Measurements from ENCODE around the gene HDGF.
A peak's percentile ranks its signal among the peaks of the same experiment; 100 is the strongest.

Gene HDGF

DNA sequence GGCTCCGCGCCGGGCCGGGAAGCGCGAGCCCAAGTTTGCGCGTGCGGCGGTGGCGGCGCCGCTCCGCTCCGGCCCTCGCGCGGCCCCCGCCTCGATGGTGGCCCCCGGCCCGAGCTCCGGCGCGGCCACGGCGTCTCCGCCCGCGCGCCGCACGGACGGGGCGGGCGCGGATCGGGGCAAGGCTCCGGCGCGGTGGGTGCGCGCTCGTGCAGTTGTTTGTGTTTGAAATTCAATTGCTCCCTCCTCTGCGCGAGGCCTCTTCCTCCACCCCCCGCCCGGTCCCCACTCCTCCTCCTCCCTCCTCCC is at the start of gene HDGF:
TSS of gene HDGF (minus strand) at position 225 of the 306 bp plus-strand sequence. CDS start 246 bp downstream, outside the sequence.
- no peak for DNase-seq

DNA sequence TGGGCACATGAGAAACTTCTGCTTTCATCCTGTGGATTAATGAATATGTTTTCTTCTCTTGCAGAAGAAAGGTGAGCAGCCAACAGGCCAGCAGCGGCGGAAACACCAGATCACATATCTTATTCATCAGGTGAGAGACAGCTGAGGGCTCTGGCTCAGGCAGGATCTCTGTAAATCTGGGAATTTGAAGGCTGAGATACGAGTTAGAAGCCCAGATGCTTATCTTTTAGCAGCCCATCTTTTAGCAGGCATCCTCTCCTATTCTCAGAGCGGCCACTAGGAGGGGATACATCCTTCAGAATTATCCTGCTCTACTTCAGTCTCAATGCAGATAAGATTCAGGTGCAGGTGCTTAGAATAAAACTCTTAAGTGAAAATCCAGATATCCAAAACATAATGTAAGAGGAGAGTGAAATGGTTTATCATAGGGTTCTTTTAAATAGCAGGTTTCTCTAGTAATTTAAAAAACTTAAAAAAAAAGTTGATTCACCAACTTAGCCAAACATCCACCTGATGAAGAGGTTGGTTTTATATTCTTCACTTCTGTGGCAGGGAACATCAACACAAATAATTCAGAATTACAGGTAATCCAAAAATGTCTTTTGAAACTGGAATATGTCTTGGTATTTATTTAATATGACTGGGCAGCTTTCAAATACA is 45.9 kb upstream of the HDGF start:
- DNase-seq = peak in 16 of 56 donors; percentile 2 to 65 (median 18)

DNA sequence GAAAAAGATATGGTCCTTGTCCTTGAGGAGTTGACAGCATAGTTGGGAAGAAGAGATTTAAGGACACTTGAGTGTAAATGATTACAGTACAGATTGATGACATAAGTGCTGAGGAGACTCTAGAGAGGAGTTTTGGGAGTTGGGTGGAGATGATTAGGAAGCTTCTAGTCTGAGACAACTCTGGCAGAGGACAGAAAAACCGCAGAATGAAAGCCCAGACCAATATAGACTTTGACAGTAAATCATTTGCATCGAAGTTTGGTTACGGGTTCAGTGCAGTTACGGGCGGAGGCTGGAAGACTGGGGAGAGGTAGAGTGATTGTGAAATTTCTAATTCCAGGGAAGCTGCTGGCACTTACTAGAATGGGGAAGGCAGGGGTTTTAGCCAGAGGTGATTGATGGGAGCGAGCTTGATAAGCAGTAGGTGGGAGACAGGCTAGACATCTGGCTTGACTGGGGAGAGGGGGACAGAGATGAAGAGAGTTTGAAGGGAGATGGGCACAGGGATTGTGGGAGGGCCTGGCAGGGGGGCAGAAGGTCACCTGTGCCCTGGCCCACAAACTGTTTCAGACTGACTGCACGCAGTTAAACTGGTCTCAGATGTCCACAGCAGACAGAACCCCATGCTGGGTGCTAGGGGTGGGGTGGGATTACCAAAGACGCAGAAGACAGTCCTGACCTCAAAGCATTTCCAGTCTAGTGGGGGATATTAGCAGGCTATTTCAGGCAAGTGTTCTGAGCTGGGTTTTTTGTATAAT is 45.0 kb upstream of the HDGF start:
- DNase-seq = no peak

DNA sequence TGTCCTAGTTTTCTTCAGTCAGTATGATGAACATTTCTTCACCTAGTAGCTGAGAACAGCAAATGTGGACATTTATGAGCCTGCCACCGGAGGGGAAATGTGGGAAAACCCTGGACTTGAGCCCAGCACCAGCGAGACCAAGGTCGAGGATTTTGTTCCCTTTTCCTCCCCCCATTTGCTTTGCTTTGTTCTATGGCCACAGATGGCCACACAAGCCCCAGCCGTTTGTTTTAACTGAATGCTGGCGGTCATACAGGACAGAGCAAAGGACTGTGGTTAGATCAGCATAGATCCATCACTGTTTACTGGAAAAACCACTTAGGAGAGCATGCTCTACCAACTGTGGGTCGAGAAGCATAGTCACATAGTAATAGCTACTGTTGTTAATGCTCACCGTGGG is 44.3 kb upstream of the HDGF start:
- peak in 42 of 56 donors; percentile 6 to 79 (median 53) for DNase-seq

DNA sequence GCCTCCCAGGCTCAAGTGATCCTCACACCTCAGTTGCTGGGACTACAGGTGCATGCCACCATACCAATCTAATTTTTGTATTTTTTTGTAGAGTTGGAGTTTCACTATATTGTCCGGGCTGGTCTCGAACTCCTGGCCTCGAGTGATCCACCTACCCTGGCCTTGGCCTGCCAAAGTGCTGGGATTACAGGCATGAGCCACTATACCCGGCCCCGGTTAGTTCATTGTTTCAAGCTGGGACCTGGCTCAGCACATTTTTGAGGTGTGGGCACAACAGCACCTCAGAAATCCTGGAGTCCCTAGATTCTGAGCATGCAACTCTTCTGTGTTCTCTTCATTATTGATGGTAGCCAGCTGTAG is 43.9 kb upstream of the HDGF start:
- peak in 1 of 56 donors; percentile 35 for DNase-seq

DNA sequence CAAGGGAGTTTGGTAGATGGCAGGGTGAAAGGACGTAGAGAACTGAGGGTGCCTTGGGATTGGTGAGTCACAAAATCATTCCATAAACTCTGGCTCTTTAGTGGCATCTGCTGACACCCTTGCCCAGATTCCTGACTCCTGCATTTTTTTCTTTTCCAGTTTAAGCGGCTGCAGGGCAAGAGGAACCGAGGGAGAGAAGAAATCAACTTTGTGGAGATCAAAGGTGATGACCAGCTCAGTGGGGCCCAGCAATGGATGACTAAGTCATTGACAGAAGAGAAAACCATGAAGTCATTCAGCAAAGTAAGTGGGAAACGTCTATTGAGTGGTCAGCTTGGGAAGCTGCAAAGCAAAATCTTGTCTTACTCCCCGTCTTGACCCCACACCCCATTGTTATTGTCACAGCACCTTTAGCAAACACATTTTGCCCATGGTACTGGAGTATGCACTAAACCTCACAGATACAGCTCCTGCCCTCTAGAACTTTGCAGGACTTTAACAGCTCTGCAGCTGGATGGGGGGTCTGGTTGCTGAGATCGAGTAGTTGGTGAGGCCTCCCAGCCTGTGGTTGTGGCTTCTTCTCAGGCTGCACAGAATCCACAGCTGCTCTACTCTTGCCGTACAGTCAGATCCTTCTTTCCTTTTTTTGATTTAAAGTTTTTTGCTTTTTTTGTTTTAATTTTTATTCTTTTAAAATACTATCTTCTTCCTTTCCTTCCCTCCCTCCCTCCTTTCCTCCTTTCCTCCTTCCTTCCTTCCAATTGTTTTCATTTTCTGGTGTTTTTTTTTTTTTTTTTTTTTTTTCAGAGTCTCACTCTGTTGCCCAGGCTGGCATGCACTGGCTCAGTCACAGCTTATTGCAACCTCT is 43.3 kb upstream of the HDGF start:
- DNase-seq = no peak

DNA sequence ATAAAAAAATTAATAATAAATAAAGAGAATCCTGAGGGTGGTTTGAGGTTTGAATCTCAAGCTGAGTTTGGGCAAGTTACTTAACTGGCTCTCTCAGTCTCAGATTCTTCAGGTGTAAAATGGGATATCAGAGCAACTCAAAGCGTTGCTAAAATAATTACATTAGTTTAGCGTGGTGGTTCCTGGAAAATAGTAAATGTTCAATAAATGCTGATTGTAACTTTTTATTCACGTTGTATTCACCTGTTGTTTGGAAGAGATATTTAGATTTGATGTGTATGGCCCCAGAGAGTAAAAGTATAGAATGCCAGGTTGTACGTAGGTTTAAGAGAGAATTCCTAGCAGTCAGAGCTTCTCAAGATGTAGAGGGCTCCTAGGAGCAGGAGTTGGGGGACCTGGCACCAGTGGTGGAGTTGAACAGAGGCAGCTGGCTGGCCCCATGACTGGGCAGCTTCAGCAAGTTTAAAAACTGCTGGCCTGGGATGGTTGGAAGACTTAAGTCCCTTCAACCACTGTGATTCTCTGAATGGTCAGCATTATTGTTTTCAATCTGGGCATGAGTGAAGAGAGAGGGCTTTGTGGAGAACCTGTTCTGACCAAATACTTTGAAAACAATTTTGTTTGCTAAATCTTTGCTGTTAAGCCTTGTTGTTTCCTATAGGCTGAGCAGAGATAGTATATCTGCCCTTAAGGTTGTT is 38.3 kb upstream of the HDGF start:
- peak in 1 of 56 donors; percentile 8 for DNase-seq

DNA sequence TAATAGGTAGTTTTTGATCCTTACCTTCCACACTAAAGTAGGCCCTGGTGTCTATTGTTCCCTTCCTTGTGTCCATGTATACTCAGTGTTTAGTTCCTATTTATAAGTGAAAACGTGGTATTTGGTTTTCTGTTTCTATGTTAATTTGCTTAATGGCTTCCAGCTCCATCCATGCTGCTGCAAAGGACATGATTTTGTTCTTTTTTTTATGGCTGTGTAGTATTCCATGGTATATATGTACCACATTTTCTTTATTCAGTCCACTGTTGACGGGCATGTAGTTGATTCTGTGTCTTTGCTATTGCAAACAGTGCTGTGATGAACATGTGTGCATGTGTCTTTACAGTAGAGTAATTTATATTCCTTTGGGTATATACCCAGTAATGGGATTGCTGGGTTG is 36.7 kb upstream of the HDGF start:
- no peak for DNase-seq

DNA sequence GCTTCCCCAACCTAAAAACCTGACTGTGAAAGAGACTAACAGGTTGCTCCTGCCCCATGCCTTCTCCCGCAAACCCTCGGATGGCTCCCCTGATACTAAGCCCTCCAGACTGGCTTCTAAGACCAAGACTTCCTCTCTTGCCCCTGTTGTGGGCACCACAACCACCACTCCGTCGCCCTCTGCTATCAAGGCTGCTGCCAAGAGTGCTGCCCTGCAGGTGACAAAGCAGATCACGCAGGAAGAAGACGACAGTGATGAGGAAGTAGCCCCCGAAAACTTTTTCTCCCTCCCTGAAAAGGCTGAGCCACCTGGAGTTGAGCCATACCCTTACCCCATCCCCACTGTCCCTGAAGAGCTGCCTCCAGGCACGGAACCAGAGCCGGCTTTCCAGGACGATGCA is 35.2 kb upstream of the HDGF start:
- DNase-seq = no peak

DNA sequence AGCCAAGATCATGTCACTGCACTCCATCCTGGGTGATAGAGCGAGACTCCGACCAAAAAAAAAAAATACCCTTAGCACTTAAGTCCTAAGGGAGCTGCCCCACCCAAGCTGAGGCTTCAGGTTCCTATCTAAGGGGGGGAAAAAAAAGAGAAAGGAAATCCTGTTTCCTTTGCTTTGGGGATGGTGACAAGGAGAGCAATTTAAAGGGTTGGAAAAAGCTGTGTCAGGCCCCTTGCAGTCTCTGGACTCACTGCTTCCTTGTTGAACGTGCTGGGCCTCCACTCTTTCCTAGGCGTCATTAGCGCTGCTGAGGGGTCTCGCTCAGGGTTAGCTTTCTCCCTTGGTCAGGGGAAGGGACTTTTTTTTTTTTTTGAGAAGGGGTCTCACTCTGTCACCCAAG is 34.0 kb upstream of the HDGF start:
- DNase-seq = no peak

DNA sequence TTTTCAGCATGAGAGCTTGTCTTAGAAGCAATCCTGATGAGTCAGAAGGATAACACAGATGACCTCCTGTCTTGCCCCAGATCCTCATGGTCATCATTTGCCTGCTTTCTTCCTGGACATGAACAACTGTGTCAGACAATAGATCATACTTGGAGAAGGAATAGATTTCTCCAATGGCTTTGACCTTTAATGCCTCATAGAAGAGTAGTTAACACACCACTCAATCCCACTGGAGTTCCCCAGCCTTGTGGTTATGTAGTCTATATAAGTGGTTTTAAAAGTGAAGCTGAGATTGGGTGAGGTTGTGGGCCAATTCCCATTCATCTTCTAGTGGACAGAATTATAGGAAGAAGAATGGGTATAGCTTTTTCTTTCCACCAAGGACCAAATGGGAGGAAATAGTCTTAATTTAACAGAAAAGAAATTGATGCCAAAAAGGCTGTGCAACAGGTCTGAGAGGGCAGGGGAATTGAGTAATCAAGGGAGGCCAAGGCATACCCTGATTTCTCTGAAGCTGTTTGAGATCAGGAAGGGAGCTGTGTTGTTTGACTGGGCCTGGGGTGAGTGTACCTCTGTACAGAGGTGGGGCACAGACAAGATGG is 30.2 kb upstream of the HDGF start:
- DNase-seq = no peak

DNA sequence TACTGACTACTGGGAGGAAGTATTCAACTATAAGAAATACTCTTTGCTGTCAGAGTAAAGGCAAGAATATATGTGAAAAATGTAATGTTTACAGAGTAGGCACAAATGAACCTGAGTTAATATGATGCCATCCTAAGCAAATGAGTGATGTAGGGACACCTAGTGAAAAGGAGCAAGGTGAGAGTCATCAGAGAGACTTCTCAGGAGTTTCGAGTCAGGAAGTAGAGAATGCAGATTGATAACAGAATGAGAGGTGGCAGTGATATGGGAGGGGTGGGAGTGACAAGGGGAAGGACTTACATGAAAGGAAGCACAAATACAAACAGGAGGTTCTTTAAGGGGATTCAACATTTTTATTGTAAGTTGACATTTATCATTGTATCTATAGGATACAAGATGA is 26.1 kb upstream of the HDGF start:
- no peak for DNase-seq

DNA sequence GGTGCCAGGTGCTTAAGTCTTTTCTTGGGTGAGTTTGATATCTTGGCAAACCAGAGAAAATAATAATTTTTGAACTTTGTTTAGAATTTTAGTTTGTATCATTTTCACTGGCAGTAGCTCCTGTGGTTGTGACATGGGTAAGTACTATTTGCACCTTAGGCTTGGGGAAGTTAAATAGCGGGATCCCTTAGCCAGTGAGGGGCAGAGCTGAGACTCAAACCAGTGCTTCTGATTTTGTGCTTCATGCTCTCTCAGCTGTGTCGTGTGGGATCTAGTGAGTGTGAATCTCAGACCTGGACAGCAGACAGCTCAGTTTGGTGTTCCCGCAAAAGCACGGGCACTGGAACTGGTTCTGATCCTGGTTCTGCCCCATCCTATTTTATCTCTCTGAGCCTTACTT is 25.5 kb upstream of the HDGF start:
- DNase-seq = no peak

DNA sequence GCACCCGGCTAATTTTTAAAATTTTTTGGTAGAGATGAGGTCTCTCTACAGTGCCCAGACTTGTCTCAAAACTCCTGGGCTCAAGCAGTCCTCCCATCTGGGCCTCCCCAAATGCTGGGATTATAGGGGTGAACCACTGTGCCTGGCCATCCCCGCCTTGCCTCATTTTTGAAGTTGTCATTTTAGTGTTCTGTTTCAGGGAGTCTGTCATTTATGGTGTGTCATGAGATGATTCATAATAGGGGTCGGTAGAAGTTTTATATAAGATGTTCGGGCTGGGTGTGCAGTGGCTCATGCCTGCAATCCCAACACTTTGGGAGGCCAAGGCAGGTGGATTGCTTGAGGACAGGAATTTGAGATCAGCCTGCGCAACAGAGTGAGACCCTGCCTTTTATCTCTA is 24.3 kb upstream of the HDGF start:
- DNase-seq = no peak

DNA sequence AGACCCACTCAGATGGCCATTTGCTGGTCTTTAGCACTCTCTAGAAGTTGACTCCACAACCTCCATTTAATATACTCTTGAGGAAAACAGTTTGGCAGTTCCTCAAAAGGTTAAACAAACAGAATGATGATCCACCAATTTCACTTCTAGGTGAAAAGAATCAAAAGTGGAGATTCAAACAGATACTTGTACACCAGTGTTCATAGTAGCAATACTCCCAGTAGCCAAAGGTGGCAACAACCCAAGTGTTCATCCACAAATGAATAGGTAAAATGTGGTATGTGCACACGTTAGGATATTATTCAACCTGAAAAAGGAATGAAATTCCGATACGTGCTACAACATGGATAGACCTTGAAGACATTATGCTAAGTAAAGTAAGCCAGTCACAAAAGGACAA is 22.1 kb upstream of the HDGF start:
- DNase-seq = no peak

DNA sequence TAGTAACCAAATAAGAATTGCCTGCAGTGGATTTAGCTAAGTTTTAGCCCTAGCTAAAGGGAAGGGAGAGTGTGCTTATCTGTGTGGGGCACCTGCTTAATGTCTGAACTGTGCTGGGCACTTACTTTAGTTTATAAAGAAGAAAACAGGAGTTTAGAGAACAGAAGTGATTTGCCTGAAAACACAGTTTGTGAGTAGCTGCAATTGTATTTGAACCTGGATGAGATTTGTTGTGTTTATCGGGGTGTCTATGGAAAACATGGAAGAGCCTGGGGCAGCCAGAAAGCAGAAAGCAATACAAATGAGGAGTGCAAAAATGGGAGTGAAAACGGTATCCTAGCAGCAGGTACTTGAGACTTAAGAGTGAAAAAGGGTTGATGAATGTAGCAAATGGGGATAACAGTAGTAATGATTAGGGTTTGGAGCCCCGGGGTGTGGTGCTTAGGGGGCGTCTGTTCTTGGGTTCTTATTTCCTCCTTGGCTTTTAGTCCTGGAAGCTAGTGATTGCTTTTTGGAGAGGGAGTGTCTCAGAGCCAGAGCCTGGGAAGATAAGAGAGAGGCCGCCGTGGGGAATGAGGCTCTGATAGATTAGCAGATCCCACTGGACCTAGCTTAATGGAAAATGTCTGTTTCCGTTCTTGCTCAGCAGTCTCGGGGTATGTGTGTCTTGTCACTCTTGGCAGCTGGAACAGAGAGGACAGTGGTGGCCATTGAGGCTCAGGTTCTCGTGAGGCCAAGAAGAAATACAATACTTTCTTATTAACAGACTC is 21.4 kb upstream of the HDGF start:
- DNase-seq = peak in 1 of 56 donors; percentile 6

DNA sequence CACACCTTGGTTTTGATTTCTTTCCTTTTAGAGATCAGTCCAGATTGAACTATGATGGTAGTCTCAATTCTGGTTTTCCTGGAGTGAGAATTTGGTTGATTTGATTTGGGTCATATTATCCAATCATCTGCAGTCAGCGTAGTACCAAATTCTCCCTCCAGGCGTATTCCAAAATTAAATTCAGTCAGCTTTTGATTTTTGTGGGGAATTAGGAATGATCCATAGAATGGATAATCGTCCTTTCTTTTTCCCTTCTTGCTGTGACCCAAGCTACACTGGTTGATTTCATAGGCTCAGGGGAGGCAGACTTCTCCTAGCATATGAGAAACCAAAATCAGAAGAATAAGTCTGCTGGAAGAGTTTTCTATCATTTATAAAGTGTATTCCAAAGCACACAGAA is 20.7 kb upstream of the HDGF start:
- DNase-seq = no peak

DNA sequence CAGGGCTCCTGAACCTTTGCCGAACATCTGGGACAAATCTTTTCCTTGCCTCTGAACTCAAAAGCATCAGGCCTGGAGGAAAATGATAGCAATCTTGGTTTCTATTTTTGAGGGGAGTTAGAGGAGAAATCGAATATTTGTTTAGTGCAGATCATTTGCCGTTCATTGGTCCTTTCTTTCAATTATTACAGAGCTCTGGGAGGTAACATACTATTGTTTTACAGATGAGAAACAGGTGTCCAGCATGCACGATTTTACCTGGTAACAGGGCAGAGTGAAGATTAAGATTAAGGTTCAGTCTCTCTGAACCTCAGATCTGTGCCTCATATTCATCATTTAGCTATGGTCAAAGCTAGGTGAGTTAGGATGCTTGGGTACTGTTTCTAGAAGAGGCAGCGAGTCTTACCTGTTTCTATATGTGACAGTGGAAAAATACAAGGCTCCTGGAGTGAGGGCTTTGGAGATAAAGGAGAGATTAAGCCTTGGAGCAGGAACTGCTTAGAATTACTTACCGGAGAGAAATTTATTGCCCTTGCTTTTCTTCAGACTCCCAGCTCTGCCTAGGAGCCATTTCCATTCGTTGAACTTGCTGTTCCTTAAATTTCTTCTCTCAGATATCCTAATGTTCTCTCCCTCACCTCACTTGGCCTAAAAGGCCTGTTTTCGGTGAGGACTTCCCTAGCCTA is 17.3 kb upstream of the HDGF start:
- DNase-seq = no peak

DNA sequence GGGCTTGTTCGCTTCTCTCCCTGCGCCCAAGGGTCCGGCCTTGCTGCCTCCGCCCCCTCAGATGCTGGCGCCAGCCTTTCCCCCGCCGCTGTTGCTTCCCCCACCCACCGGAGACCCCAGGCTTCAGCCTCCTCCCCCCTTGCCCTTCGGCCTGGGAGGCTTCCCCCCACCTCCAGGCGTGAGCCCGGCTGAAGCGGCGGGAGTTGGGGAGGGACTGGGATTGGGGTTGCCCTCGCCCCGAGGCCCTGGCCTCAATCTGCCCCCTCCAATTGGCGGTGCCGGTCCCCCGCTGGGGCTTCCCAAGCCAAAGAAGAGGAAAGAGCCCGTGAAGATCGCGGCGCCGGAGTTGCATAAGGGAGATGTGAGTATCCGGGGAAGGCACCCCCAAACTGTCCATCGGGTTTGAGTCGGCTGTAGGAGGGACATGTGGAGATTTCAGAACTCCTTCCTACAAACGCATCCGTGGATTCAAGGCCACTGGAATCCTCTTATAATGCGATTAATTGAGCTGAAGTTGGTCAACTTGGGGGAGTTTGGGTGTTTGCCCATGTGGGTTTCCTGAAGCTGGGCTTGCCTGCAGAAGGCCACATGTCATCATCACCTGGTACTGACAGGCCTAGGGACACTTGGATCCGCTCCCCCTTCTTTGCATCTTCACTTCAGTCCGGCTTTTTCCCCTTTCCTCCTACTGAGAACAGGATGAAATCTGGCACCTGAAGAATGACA is 16.6 kb upstream of the HDGF start:
- peak in 12 of 56 donors; percentile 24 to 74 (median 48) for DNase-seq
